Activated B cell treated with CpG ODN at 0.5 μM for 24 hours (primary cell): ENCODE measurements around the gene CTLA4. TPM values are rescaled to one million over a fixed set of nuclear protein-coding genes. Genes with fewer than 3 reads are reported as not detected.

Source experiments
- ATAC-seq: fragments of 200-7000 bp; cut with Tn5 transposase; one replicate; pipeline ENCODE4 v1.10.0; 2021; ENCODE audit warnings: low read depth, mild to moderate bottlenecking, moderate library complexity
- CTCF ChIA-PET: fragments of 350-600 bp; sonication (Branson Sonifier 250); formaldehyde crosslinking; loops from one replicate; lab custom pipeline; 2021; ENCODE audit warnings: antibody characterized with exemption; lab: Charles Lee
- POLR2A ChIA-PET: fragments of 350-600 bp; sonication (Branson Sonifier 250); formaldehyde crosslinking; loops from one replicate; lab custom pipeline; 2021; ENCODE audit warnings: antibody characterized with exemption; lab: Charles Lee
- DNase-seq: peaks from one replicate; pipeline ENCODE4 v3.0.0; 2022
- H3K27ac Mint-ChIP-seq: one replicate; pipeline ENCODE4 v1.8.0; 2020; ENCODE audit warnings: mixed read lengths
- H3K27me3 Mint-ChIP-seq: one replicate; pipeline ENCODE4 v1.8.0; 2021; ENCODE audit warnings: mixed read lengths
- H3K36me3 Mint-ChIP-seq: one replicate; pipeline ENCODE4 v1.8.0; 2021; ENCODE audit warnings: low read depth, mixed read lengths
- H3K4me1 Mint-ChIP-seq: one replicate; pipeline ENCODE4 v1.8.0; 2021; ENCODE audit warnings: mixed read lengths
- H3K4me3 Mint-ChIP-seq: one replicate; pipeline ENCODE4 v1.8.0; 2020; ENCODE audit warnings: mild to moderate bottlenecking, mixed read lengths
- H3K9me3 Mint-ChIP-seq: one replicate; pipeline ENCODE4 v1.8.0; 2020; ENCODE audit warnings: mixed read lengths
- intact Hi-C: fragments of 100-400 bp; cut with micrococcal nuclease; formaldehyde crosslinking; loops from one replicate; pipeline ENCODE4 v1.15.1; 2024
- total RNA-seq: library from RNA; stranded (reverse); gene quantifications from 2 replicates; pipeline ENCODE4 v1.2.3, GENCODE V29; 2022
- TF ChIP-seq, protein P1 (sequence below): fragments of 200-600 bp; IDR thresholded peaks from one replicate; pipeline ENCODE4 v1.8.0; 2022; ENCODE audit warnings: antibody characterized with exemption, mild to moderate bottlenecking

CTLA4 gene
- total RNA-seq, 1 donor from 2014 or later, result 0.55 TPM

DNA sequence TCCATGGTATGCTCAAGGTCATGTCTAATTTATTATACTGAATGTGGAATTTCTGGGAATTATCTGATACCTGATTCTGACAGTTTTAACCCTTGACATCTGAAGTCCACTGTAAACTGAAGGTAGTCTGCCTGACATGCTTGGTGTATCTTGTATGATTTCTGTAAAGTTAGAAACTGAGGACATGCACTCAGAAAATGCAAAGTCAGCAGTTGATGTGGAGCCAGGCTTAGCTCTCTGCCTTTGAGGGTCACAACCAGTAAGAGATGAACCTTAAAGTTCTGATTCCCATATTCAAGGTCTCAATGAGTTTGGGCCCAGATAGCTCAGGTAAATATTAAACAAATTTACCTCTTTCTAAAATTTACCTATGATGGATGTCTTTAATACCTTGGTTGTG is 12.3 kb upstream of the CTLA4 start:
- no peak overlapping the region for H3K4me3 Mint-ChIP-seq
- POLR2A ChIA-PET, result no interaction called here
- no peak for DNase-seq
- H3K9me3 Mint-ChIP-seq, result no peaks in the 10 kb centered on the region
- CTCF ChIA-PET, result no interaction called here
- no peaks in the 10 kb centered on the region for H3K4me1 Mint-ChIP-seq
- no peak for ATAC-seq
- H3K27ac Mint-ChIP-seq, result no peak overlapping the region
- H3K27me3 Mint-ChIP-seq, result peaks cover 15% of the 10 kb centered on the region
- H3K36me3 Mint-ChIP-seq, result no peaks in the 10 kb centered on the region
- TF ChIP-seq, protein P1, sequence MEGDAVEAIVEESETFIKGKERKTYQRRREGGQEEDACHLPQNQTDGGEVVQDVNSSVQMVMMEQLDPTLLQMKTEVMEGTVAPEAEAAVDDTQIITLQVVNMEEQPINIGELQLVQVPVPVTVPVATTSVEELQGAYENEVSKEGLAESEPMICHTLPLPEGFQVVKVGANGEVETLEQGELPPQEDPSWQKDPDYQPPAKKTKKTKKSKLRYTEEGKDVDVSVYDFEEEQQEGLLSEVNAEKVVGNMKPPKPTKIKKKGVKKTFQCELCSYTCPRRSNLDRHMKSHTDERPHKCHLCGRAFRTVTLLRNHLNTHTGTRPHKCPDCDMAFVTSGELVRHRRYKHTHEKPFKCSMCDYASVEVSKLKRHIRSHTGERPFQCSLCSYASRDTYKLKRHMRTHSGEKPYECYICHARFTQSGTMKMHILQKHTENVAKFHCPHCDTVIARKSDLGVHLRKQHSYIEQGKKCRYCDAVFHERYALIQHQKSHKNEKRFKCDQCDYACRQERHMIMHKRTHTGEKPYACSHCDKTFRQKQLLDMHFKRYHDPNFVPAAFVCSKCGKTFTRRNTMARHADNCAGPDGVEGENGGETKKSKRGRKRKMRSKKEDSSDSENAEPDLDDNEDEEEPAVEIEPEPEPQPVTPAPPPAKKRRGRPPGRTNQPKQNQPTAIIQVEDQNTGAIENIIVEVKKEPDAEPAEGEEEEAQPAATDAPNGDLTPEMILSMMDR, result no peak
- intact Hi-C loops, result no loop called here

DNA sequence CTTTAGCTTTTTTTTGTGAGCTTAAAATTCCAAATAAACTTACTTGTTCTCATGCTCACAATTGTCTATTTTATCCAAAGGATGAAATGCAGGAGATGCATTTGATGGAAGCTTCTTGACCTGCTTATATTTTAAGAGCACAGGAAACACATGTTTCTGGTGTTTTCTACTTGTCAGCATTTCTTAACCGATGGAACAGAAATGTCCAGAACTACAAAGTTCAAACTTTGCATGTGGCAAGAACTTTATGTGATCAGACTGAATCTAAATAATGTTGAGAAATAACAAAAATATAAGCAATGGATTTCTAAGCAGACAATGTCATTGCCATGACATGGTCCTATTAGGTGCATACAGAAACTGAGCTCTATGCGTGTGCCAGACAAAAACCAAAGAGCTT is 9.9 kb upstream of the CTLA4 start:
- H3K36me3 Mint-ChIP-seq, result no peaks in the 10 kb centered on the region
- TF ChIP-seq, protein P1, result no peak
- H3K27me3 Mint-ChIP-seq, result peaks cover 15% of the 10 kb centered on the region
- no peaks in the 10 kb centered on the region for H3K9me3 Mint-ChIP-seq
- no peaks in the 10 kb centered on the region for H3K4me1 Mint-ChIP-seq
- POLR2A ChIA-PET, result no interaction called here
- DNase-seq, result no peak
- ATAC-seq, result no peak
- H3K4me3 Mint-ChIP-seq, result no peak overlapping the region
- H3K27ac Mint-ChIP-seq, result no peak overlapping the region
- CTCF ChIA-PET, result interaction anchor here (0.8 kb wide), 1 partner anchor 10 kb away, joined by 3 read pairs; no protein-coding TSS in a partner anchor
- intact Hi-C loops, result loop anchor here (1.0 kb wide), 1 partner anchor 52 kb away; no protein-coding TSS in a partner anchor

DNA sequence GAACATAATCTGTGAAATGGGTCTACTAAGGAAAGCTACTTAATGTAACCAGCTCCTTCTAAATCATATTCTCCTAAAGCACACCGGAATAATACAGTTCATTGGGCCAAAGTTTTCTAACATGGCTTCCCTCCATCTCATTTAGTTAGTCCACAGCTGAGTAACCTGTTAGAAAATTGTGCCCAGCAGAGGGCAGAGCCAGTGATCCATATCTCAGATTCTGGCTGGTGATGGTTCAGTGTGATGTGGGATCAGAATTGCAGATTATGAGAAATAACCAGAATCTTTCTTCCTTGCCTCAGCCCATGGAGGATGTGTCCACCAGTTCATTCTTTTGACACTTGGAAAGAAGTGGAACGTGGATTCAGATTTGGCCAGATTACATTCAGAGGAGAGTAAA is 9.4 kb upstream of the CTLA4 start:
- H3K9me3 Mint-ChIP-seq, result no peaks in the 10 kb centered on the region
- H3K4me1 Mint-ChIP-seq, result no peaks in the 10 kb centered on the region
- ChIA-PET POLR2A (no interaction called here), CTCF (interaction anchor here (0.8 kb wide), 1 partner anchor 10 kb away, joined by 3 read pairs; no protein-coding TSS in a partner anchor)
- H3K4me3 Mint-ChIP-seq, result no peak overlapping the region
- intact Hi-C loops, result loop anchor here (1.0 kb wide), 1 partner anchor 51 kb away; no protein-coding TSS in a partner anchor
- TF ChIP-seq, protein P1, result no peak
- no peaks in the 10 kb centered on the region for H3K36me3 Mint-ChIP-seq
- H3K27ac Mint-ChIP-seq, result no peak overlapping the region
- DNase-seq, result no peak
- peaks cover 13% of the 10 kb centered on the region for H3K27me3 Mint-ChIP-seq
- no peak for ATAC-seq

DNA sequence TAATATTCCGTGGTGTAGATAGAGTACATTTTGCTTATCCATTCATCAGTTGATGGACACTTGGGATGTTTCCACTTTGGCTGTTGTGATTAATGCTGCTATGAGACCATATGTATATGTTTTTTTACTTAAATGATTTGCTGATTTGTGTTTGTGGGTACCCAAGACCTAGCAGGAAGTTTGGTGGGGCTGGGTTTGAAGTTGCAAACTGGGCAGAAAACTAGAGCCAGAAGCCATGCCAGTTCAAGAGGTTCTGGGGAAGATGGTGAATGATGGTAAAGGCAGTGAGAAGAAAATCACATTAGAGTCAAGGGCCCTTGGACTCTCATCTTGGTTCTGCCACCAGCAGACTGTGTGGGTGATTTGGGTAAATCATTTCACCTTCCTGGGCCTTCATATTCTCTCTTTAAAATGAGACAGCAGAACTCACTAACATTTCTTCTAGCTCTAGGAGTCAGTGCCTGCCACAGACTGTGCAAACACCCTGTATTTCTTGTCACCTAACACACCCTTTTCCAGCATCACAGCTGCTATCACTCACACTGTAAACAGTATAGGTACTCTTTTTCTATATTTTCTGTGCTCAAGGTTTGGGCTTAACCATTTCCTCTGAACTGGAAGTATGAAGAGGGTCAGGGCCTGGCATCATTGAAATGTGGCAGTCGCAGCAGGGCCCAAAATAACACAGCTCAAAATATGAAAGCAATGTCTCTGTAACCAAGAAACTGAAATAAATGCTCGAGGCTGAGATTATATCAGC is 8.4 kb upstream of the CTLA4 start:
- H3K4me1 Mint-ChIP-seq, result no peaks in the 10 kb centered on the region
- no peak for ATAC-seq
- no peak for DNase-seq
- intact Hi-C loops, result no loop called here
- POLR2A ChIA-PET, result no interaction called here
- no peak overlapping the region for H3K4me3 Mint-ChIP-seq
- H3K9me3 Mint-ChIP-seq, result peaks cover 3% of the 10 kb centered on the region
- peaks cover 13% of the 10 kb centered on the region for H3K27me3 Mint-ChIP-seq
- no peak overlapping the region for H3K27ac Mint-ChIP-seq
- CTCF ChIA-PET, result no interaction called here
- no peaks in the 10 kb centered on the region for H3K36me3 Mint-ChIP-seq
- TF ChIP-seq, protein P1, result no peak

DNA sequence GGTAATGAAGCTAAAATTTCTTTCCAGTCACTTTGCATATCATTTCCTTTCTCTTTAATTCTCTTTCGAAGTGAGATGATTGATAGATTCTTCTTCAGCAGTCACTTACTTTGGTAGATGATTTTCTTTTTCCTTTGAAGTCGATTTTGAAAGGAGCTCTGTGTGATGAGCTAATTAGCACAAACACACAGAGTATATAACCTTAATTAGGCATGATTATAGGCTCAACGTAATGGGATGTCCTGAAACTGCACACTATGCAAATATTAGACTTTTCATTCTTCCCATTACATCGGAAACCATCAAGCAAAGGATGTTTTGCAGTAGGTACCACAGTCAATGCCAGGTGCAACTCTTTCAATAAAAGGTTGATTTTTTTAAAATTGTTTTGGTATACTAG is 6.4 kb upstream of the CTLA4 start:
- no peak overlapping the region for H3K27ac Mint-ChIP-seq
- no peaks in the 10 kb centered on the region for H3K4me1 Mint-ChIP-seq
- peaks cover 8% of the 10 kb centered on the region for H3K27me3 Mint-ChIP-seq
- intact Hi-C loops, result no loop called here
- DNase-seq, result no peak
- ATAC-seq, result no peak
- ChIA-PET CTCF (interaction anchor here (1.9 kb wide), 1 partner anchor 48 kb away, joined by 6 read pairs; no protein-coding TSS in a partner anchor), POLR2A (no interaction called here)
- H3K4me3 Mint-ChIP-seq, result no peak overlapping the region
- H3K36me3 Mint-ChIP-seq, result no peaks in the 10 kb centered on the region
- peaks cover 7% of the 10 kb centered on the region for H3K9me3 Mint-ChIP-seq
- TF ChIP-seq, protein P1, result no peak
